SK-N-SH (cell line): Measurements from ENCODE around the gene VGLL3. TPM values are rescaled to one million over a fixed set of nuclear protein-coding genes. Genes with fewer than 3 reads are reported as not detected.

Experiments used
- CTCF ChIA-PET: fragments of 300-600, 350-600 bp; formaldehyde crosslinking; extraction: SDS; loops from one replicate; lab custom pipeline; 2021; lab: Yijun Ruan, JAX
- POLR2A ChIA-PET: fragments of 350-600 bp; sonication (Branson Sonifier 250); formaldehyde crosslinking; extraction: SDS; loops from one replicate; lab custom pipeline; 2020; ENCODE audit warnings: antibody characterized with exemption, inconsistent platforms; lab: Yijun Ruan, JAX
- DNase-seq: peaks from one replicate; pipeline ENCODE4 v3.0.0; 2012
- H2AFZ ChIP-seq: fragments of 200-600 bp; sonication (generic); 2 replicates; pipeline ENCODE4 v1.8.1; 2016; ENCODE audit warnings: antibody characterized with exemption, mild to moderate bottlenecking, low read depth
- H3F3A ChIP-seq: fragments of 200-600 bp; sonication (generic); replicated peaks from 2 replicates; pipeline ENCODE3; 2016; ENCODE audit warnings: antibody characterized with exemption, mild to moderate bottlenecking; ENCODE audit not compliant: insufficient read depth
- H3K27ac ChIP-seq, 2 experiments: fragments of 200-500 bp in 1 of 2; fragments of 200-600 bp in 1 of 2; sonication (Bioruptor generic) in 1 of 2; sonication (generic), shearing (Covaris generic) in 1 of 2; 2 replicates each; pipeline versions ENCODE4 v1.5.1 to v1.6.1; 2014 to 2016; ENCODE audit warnings: low read depth in 2 of 2, inconsistent platforms in 1 of 2, low read length in 1 of 2, mild to moderate bottlenecking in 1 of 2, mixed read lengths in 1 of 2
- H3K27me3 ChIP-seq: fragments of 200-600 bp; sonication (generic), shearing (Covaris generic); 2 replicates; pipeline ENCODE4 v1.6.1; 2016; ENCODE audit warnings: mixed run types; ENCODE audit not compliant: insufficient read depth
- H3K36me3 ChIP-seq, 2 experiments: fragments of 200-500 bp in 1 of 2; fragments of 200-600 bp in 1 of 2; sonication (Bioruptor generic) in 1 of 2; sonication (generic) in 1 of 2; replicated peaks in 1 of 2; 2 replicates each; pipeline versions ENCODE3 to v1.5.1; 2014 to 2016; ENCODE audit warnings: low read length in 1 of 2, mild to moderate bottlenecking in 1 of 2; ENCODE audit not compliant: insufficient read depth in 2 of 2, control insufficient read depth in 1 of 2
- H3K4me1 ChIP-seq, 2 experiments: fragments of 200-500 bp in 1 of 2; fragments of 200-600 bp in 1 of 2; sonication (Bioruptor generic) in 1 of 2; sonication (generic), shearing (Covaris generic) in 1 of 2; 2 replicates each; pipeline versions ENCODE4 v1.5.1 to v1.6.1; 2014 to 2016; ENCODE audit warnings: low read depth in 1 of 2, low read length in 1 of 2, mixed run types in 1 of 2; ENCODE audit not compliant: insufficient read depth in 2 of 2, control insufficient read depth in 1 of 2
- H3K4me2 ChIP-seq: fragments of 200-600 bp; sonication (generic), shearing (Covaris generic); 2 replicates; pipeline ENCODE4 v1.6.1; 2017; ENCODE audit warnings: mixed run types
- H3K4me3 ChIP-seq, 2 experiments: fragments of 200-500 bp in 1 of 2; fragments of 200-600 bp in 1 of 2; sonication (Bioruptor generic) in 1 of 2; sonication (generic), shearing (Covaris generic) in 1 of 2; 2 replicates each; pipeline versions ENCODE4 v1.5.1 to v1.8.1; 2014 to 2016; ENCODE audit warnings: low read depth in 2 of 2, inconsistent platforms in 1 of 2, low read length in 1 of 2, mild to moderate bottlenecking in 1 of 2, mixed read lengths in 1 of 2, moderate library complexity in 1 of 2
- H3K79me2 ChIP-seq: fragments of 200-600 bp; sonication (generic); 2 replicates; pipeline ENCODE4 v1.8.1; 2017; ENCODE audit warnings: mild to moderate bottlenecking; ENCODE audit not compliant: insufficient read depth
- H3K9ac ChIP-seq: fragments of 200-600 bp; sonication (generic); 2 replicates; pipeline ENCODE4 v1.6.1; 2017; ENCODE audit warnings: mixed run types
- H3K9me2 ChIP-seq: fragments of 200-600 bp; sonication (generic); 2 replicates; pipeline ENCODE4 v1.6.1; 2017; ENCODE audit warnings: mixed run types
- H3K9me3 ChIP-seq: fragments of 200-600 bp; sonication (generic); 2 replicates; pipeline ENCODE4 v1.6.1; 2017; ENCODE audit warnings: mixed run types, mild to moderate bottlenecking, moderate library complexity
- H4K20me1 ChIP-seq: fragments of 200-600 bp; sonication (generic); 2 replicates; pipeline ENCODE4 v1.6.1; 2017; ENCODE audit warnings: mild to moderate bottlenecking, mixed run types; ENCODE audit not compliant: insufficient read depth
- CHD2 ChIP-seq: fragments of 150-350 bp; IDR thresholded peaks from 2 replicates; pipeline ENCODE4 v1.6.1; 2018; ENCODE audit warnings: low read length; ENCODE audit not compliant: partially characterized antibody
- ELF1 ChIP-seq: IDR thresholded peaks from 2 replicates; pipeline ENCODE4 v1.4.0; 2012
- EP300 ChIP-seq, 2 experiments: IDR thresholded peaks; 2 replicates each; pipeline versions ENCODE4 v1.4.0 to v1.6.1; 2012; ENCODE audit warnings: borderline replicate concordance in 1 of 2, low read depth in 1 of 2, low read length in 1 of 2
- FOSL2 ChIP-seq: IDR thresholded peaks from 2 replicates; pipeline ENCODE4 v1.4.0; 2012; ENCODE audit warnings: low read depth, mild to moderate bottlenecking, moderate library complexity, borderline replicate concordance
- FOXJ3 ChIP-seq: sonication (generic); formaldehyde crosslinking; IDR thresholded peaks from 2 replicates; pipeline ENCODE4 v1.5.1; 2020; ENCODE audit warnings: mild to moderate bottlenecking, missing genetic modification reagents
- FOXM1 ChIP-seq: IDR thresholded peaks from 2 replicates; pipeline ENCODE4 v1.4.0; 2012; ENCODE audit warnings: low read depth, mild to moderate bottlenecking
- GATA2 ChIP-seq: sonication (generic); formaldehyde crosslinking; IDR thresholded peaks from 2 replicates; pipeline ENCODE4 v1.5.0; 2020; ENCODE audit warnings: mild to moderate bottlenecking, missing genetic modification reagents
- JUND ChIP-seq: IDR thresholded peaks from 2 replicates; pipeline ENCODE4 v1.4.0; 2012
- NRF1 ChIP-seq: IDR thresholded peaks from 2 replicates; pipeline ENCODE4 v1.6.1; 2012; ENCODE audit warnings: low read depth, mild to moderate bottlenecking, low read length
- PBX3 ChIP-seq: IDR thresholded peaks from 2 replicates; pipeline ENCODE4; 2012
- POLR2AphosphoS5 ChIP-seq: IDR thresholded peaks from 2 replicates; pipeline ENCODE4 v1.6.1; 2012; ENCODE audit warnings: low read depth, low read length
- REST ChIP-seq: IDR thresholded peaks from 2 replicates; pipeline ENCODE4 v1.6.1; 2012; ENCODE audit warnings: mild to moderate bottlenecking, low read depth, low read length, moderate library complexity
- RFX5 ChIP-seq: IDR thresholded peaks from 2 replicates; pipeline ENCODE4 v1.6.1; 2012; ENCODE audit warnings: mild to moderate bottlenecking, improper control_type of control experiment, low read length
- SIN3A ChIP-seq: IDR thresholded peaks from 2 replicates; pipeline ENCODE4 v1.6.1; 2012; ENCODE audit warnings: low read depth, mild to moderate bottlenecking, low read length, moderate library complexity, borderline replicate concordance
- SMC3 ChIP-seq: IDR thresholded peaks from 2 replicates; pipeline ENCODE4 v1.6.1; 2012; ENCODE audit warnings: low read depth, low read length, improper control_type of control experiment
- TCF12 ChIP-seq: IDR thresholded peaks from 2 replicates; pipeline ENCODE4 v1.4.0; 2012
- TEAD4 ChIP-seq: IDR thresholded peaks from 2 replicates; pipeline ENCODE4 v1.4.0; 2012; ENCODE audit warnings: mild to moderate bottlenecking, borderline replicate concordance; ENCODE audit not compliant: insufficient read depth
- USF2 ChIP-seq: fragments of 150-350 bp; IDR thresholded peaks from 2 replicates; pipeline ENCODE4 v1.6.1; 2017; ENCODE audit warnings: antibody characterized with exemption, low read length, low read depth, borderline replicate concordance
- ZBTB33 ChIP-seq: IDR thresholded peaks from 2 replicates; pipeline ENCODE4 v1.4.0; 2012; ENCODE audit warnings: low read depth, borderline replicate concordance
- WGBS: methylation state at CpG from one replicate; pipeline ENCODE4 v1.1.6; 2017; ENCODE audit warnings: low lambda C conversion rate; 5-methylcytosine and 5-hydroxymethylcytosine counted together
- polyA plus RNA-seq, 3 experiments: library from polyadenylated mRNA; depleted of rRNA; stranded (reverse); fragments of >200 nt; gene quantifications; 2 replicates each; pipeline ENCODE4 v1.2.3, GENCODE V29; 2012

VGLL3 gene
- polyA plus RNA-seq, 1 of the 3 experiments (the other 2 are of a cell fraction) = not detected

- H3K4me3 ChIP-seq = no peak overlapping the region
- H3K79me2 ChIP-seq = no peaks in the 10 kb centered on the region
- DNase-seq = no peak
- H3F3A ChIP-seq = no peaks in the 10 kb centered on the region
- no peaks in the 10 kb centered on the region for H3K9me3 ChIP-seq
- H3K4me2 ChIP-seq = no peak overlapping the region
- no peaks in the 10 kb centered on the region for H3K36me3 ChIP-seq
- WGBS = 6% methylated on average over 1 of the region's 1 CpG
- POLR2A ChIA-PET = interaction anchor here (0.6 kb wide), 1 partner anchor 50 kb away, joined by 3 read pairs; no protein-coding TSS in a partner anchor
- H3K4me1 ChIP-seq = peaks cover 2 to 18% of the 10 kb centered on the region in 2 experiments; a peak in 2 of 4 replicates
- no peak overlapping the region for H3K9ac ChIP-seq
- no peak for TF ChIP-seq ZBTB33
- no peak for TF ChIP-seq CHD2
- TF ChIP-seq, all 33 proteins: peak for 0
- H3K27me3 ChIP-seq = peaks cover 13% of the 10 kb centered on the region
- H2AFZ ChIP-seq = no peak overlapping the region
- no peaks in the 10 kb centered on the region for H4K20me1 ChIP-seq
- no peaks in the 10 kb centered on the region for H3K9me2 ChIP-seq
- H3K27ac ChIP-seq = no peak overlapping the region
- CTCF ChIA-PET = no interaction called here
These were observed 1.9 kb downstream of the VGLL3 start for GRCh38 chr3:86989006-86989405.

GRCh38 chr3:86988235-86988634, 2.7 kb downstream of the VGLL3 start:
- peaks cover 13% of the 10 kb centered on the region for H3K27me3 ChIP-seq
- H3K9ac ChIP-seq = no peak overlapping the region
- no peak overlapping the region for H3K27ac ChIP-seq
- H3F3A ChIP-seq = no peaks in the 10 kb centered on the region
- CTCF ChIA-PET = no interaction called here
- H3K4me3 ChIP-seq = no peak overlapping the region
- POLR2A ChIA-PET = interaction anchor here (0.6 kb wide), 1 partner anchor 50 kb away, joined by 3 read pairs; no protein-coding TSS in a partner anchor
- H3K4me1 ChIP-seq = peaks cover 2 to 14% of the 10 kb centered on the region in 2 experiments; a peak in 2 of 4 replicates
- no peak overlapping the region for H3K4me2 ChIP-seq
- H4K20me1 ChIP-seq = no peaks in the 10 kb centered on the region
- H3K9me3 ChIP-seq = no peaks in the 10 kb centered on the region
- no peaks in the 10 kb centered on the region for H3K79me2 ChIP-seq
- no peak overlapping the region for H2AFZ ChIP-seq
- WGBS = 11% methylated on average over 4 of the region's 4 CpGs
- H3K9me2 ChIP-seq = no peaks in the 10 kb centered on the region
- DNase-seq = no peak
- no peaks in the 10 kb centered on the region for H3K36me3 ChIP-seq
- no peak for TF ChIP-seq FOSL2
- TF ChIP-seq SMC3 = no peak
- TF ChIP-seq TEAD4 = no peak
- TF ChIP-seq NRF1 = no peak
- TF ChIP-seq SIN3A = no peak
- no peak for TF ChIP-seq RFX5
- TF ChIP-seq ZBTB33 = no peak
- TF ChIP-seq TCF12 = no peak
- no peak for TF ChIP-seq FOXM1
- TF ChIP-seq REST = no peak
- no peak for TF ChIP-seq JUND
- TF ChIP-seq USF2 = no peak
- TF ChIP-seq EP300 (IDR thresholded peaks at IDR 0.05; ENCODE audit: borderline replicate concordance in 1 of 2, low read depth in 1 of 2, low read length in 1 of 2) = no peak
- no peak for TF ChIP-seq GATA2 (CRISPR knock-in tag)
- TF ChIP-seq POLR2AphosphoS5 = no peak
- TF ChIP-seq ELF1 = no peak
- no peak for TF ChIP-seq PBX3
- TF ChIP-seq FOXJ3 (CRISPR knock-in tag) = no peak
